BLaER1 treated with 17β-estradiol and CSF1 and Interleukin-3, amounts not matched to agents 10 nM and 100 nM (cell line): ENCODE results near the gene PCDHGA8.

Source experiments
- H3K27ac ChIP-seq, 11 experiments: shearing (Covaris generic); formaldehyde crosslinking; 2 replicates each; pipeline ENCODE4 v1.8.1; 2022
- H3K27me3 ChIP-seq, 11 experiments: shearing (Covaris generic); formaldehyde crosslinking; 2 replicates each; pipeline ENCODE4 v1.8.1; 2022
- H3K36me3 ChIP-seq, 11 experiments: shearing (Covaris generic); formaldehyde crosslinking; 2 replicates each; pipeline ENCODE4 v1.8.1; 2022
- H3K4me1 ChIP-seq, 10 experiments: shearing (Covaris generic); formaldehyde crosslinking; 2 replicates each; pipeline ENCODE4 v1.8.1; 2022
- H3K4me2 ChIP-seq, 11 experiments: shearing (Covaris generic); formaldehyde crosslinking; 2 replicates each; pipeline ENCODE4 v1.8.1; 2022
- H3K4me3 ChIP-seq, 10 experiments: shearing (Covaris generic); formaldehyde crosslinking; 2 replicates each; pipeline ENCODE4 v1.8.1; 2022
- H3K9ac ChIP-seq, 11 experiments: shearing (Covaris generic); formaldehyde crosslinking; 2 replicates each; pipeline ENCODE4 v1.8.1; 2022
- H3K9me3 ChIP-seq, 11 experiments: shearing (Covaris generic); formaldehyde crosslinking; replicated peaks in 1 of 11; 2 replicates each; pipeline ENCODE4 v1.8.1; 2022
- H4K20me1 ChIP-seq, 11 experiments: shearing (Covaris generic); formaldehyde crosslinking; 2 replicates each; pipeline ENCODE4 v1.8.1; 2022
- Cebpa-rat ChIP-seq, 11 experiments: shearing (Covaris generic); IDR thresholded peaks; 2 replicates each; pipeline ENCODE4 v1.8.1; 2022

The PCDHGA8 gene

DNA sequence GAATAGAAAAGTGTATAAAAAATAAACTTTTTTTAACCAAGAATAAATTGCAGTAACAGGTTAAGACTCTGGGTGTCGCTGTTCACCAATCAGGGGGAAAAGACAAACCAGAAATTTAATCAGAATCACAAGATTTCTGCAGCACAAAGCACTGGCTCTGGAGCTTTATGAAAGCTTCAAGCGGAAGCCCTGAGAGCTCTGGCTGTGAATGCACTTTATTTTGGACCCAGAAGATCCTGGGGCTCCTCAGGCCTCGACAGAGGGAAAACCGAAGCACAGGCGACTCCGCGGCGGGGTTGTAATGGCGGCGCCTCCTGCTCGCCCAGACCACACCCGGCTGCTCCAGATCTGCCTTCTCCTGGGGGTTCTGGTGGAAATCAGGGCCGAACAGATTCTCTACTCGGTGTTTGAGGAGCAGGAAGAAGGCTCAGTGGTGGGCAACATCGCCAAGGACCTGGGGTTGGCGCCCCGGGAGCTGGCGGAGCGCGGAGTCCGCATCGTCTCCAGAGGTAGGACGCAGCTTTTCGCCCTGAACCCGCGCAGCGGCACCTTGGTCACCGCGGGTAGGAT, 37.4 kb upstream of the PCDHGA8 start, which contains the start of gene PCDHGA4:
Gene PCDHGA4, plus strand, starts transcription at position 122 of the 570 bp plus-strand sequence. Its CDS starts 87 bp downstream, at position 209.
- Histone ChIP-seq H3K36me3 (peaks cover 0 to 5% (median 0%) of the 10 kb centered on the region in 11 experiments; a peak in 1 of 22 replicates), H3K9me3 (peaks cover 69 to 93% (median 81%) of the 10 kb centered on the region in 11 experiments), H3K9ac (no peak within 1 kb of the TSS), H4K20me1 (no peaks in the 10 kb centered on the region), H3K4me3 (no peak within 1 kb of the TSS), H3K27me3 (no peaks in the 10 kb centered on the region), H3K27ac (no peak within 1 kb of the TSS), H3K4me1 (no peaks in the 10 kb centered on the region), H3K4me2 (no peak within 1 kb of the TSS)
- TF ChIP-seq Cebpa-rat (IDR thresholded peaks at IDR 0.05): no peak

DNA sequence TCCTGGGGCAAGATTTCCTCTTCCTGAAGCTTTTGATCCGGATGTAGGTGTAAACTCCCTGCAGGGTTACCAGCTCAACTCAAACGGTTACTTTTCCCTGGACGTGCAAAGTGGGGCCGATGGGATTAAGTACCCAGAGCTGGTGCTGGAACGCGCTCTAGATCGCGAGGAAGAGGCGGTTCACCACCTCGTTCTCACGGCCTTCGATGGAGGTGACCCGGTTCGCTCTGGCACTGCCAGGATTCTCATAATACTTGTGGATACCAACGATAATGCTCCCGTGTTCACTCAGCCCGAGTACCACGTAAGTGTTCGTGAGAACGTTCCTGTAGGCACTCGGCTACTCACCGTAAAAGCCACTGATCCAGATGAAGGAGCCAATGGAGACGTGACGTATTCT, 36.8 kb upstream of the PCDHGA8 start:
- no peak for TF ChIP-seq Cebpa-rat (IDR thresholded peaks at IDR 0.05)
- Histone ChIP-seq H3K4me1 (no peaks in the 10 kb centered on the region), H4K20me1 (no peaks in the 10 kb centered on the region), H3K4me2 (no peak overlapping the region), H3K27ac (no peak overlapping the region), H3K4me3 (no peak overlapping the region), H3K36me3 (peaks cover 0 to 5% (median 0%) of the 10 kb centered on the region in 11 experiments; a peak in 1 of 22 replicates), H3K27me3 (no peaks in the 10 kb centered on the region), H3K9me3 (peaks cover 69 to 93% (median 81%) of the 10 kb centered on the region in 11 experiments), H3K9ac (no peak overlapping the region)

DNA sequence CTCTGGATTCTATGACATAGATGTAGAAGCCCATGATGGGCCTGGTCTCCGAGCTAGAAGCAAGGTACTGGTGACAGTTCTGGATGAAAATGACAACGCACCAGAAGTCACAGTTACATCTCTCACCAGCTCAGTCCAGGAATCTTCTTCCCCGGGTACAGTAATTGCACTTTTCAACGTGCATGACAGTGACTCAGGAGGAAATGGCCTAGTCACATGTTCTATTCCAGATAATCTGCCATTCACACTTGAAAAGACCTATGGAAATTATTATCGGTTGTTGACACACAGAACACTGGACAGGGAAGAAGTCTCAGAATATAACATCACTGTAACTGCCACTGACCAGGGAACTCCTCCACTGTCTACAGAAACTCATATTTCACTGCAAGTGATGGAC, 36.3 kb upstream of the PCDHGA8 start:
- TF ChIP-seq Cebpa-rat (IDR thresholded peaks at IDR 0.05): no peak
- Histone ChIP-seq H3K4me2 (no peak overlapping the region), H3K27ac (no peak overlapping the region), H3K9ac (no peak overlapping the region), H3K36me3 (peaks cover 0 to 5% (median 0%) of the 10 kb centered on the region in 11 experiments; a peak in 1 of 22 replicates), H3K27me3 (no peaks in the 10 kb centered on the region), H4K20me1 (no peaks in the 10 kb centered on the region), H3K4me3 (no peak overlapping the region), H3K9me3 (peaks cover 69 to 93% (median 81%) of the 10 kb centered on the region in 11 experiments), H3K4me1 (no peaks in the 10 kb centered on the region)

DNA sequence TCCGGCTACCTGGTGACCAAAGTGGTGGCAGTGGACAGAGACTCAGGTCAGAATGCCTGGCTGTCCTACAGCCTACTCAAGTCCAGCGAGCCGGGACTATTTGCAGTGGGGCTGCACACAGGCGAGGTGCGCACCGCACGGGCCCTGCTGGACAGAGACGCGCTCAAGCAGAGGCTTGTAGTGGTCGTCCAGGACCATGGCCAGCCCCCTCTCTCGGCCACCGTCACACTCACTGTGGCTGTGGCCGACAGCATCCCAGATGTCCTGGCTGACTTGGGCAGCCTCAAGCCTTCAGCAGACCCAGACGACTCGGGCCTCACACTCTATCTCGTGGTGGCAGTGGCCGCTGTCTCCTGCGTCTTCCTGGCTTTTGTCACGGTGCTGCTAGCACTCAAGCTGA, 35.5 kb upstream of the PCDHGA8 start:
- no peak overlapping the region for H3K27ac ChIP-seq
- no peaks in the 10 kb centered on the region for H4K20me1 ChIP-seq
- H3K4me2 ChIP-seq: no peak overlapping the region
- no peaks in the 10 kb centered on the region for H3K27me3 ChIP-seq
- H3K4me1 ChIP-seq: no peaks in the 10 kb centered on the region
- peaks cover 0 to 5% (median 0%) of the 10 kb centered on the region in 11 experiments; a peak in 1 of 22 replicates for H3K36me3 ChIP-seq
- H3K9ac ChIP-seq: no peak overlapping the region
- peaks cover 69 to 93% (median 81%) of the 10 kb centered on the region in 11 experiments for H3K9me3 ChIP-seq
- no peak overlapping the region for H3K4me3 ChIP-seq
- TF ChIP-seq Cebpa-rat (IDR thresholded peaks at IDR 0.05): no peak

DNA sequence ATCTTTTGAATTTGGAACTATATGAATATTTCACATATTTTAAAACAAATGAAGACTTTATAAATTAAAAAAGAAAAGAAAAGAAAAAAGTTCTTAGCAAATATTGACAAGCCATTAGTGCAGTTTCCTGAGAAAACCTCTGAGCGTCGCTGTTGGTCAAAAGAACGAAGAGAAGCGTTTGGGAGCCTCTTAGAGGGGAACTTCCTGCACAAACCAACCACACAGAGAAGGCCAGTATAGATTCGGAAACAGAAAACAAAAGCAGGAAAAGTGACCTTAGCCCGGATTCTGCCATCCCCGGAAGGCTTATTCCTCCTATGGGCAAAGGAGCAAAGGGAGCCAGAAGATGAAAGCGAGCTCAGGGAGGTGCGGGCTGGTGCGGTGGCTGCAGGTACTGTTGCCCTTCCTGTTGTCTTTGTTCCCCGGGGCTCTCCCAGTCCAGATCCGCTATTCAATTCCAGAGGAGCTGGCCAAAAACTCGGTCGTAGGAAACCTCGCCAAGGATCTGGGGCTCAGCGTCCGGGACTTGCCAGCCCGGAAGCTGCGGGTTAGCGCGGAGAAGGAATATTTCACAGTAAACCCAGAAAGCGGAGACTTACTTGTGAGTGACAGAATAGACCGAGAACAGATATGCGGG, 32.5 kb upstream of the PCDHGA8 start, which contains the start of gene PCDHGB2:
Gene PCDHGB2, plus strand, starts transcription at position 205 of the 637 bp plus-strand sequence. Its CDS starts 142 bp downstream, at position 347.
- H3K27ac ChIP-seq: peak within 1 kb of the TSS in 1 of 11 experiments; percentile 15; a peak in 1 of 22 replicates
- no peak within 1 kb of the TSS for H3K4me2 ChIP-seq
- H3K36me3 ChIP-seq: peaks cover 0 to 8% (median 0%) of the 10 kb centered on the region in 11 experiments; a peak in 2 of 22 replicates
- H3K9me3 ChIP-seq: peaks cover 74 to 97% (median 89%) of the 10 kb centered on the region in 11 experiments
- no peak for TF ChIP-seq Cebpa-rat (IDR thresholded peaks at IDR 0.05)
- H3K4me3 ChIP-seq: peak within 1 kb of the TSS in 8 of 10 experiments; percentile 9 to 44 (median 28); a peak in 7 of 20 replicates
- H4K20me1 ChIP-seq: no peaks in the 10 kb centered on the region
- no peaks in the 10 kb centered on the region; a peak in 1 of 20 replicates for H3K4me1 ChIP-seq
- H3K9ac ChIP-seq: no peak within 1 kb of the TSS
- no peaks in the 10 kb centered on the region for H3K27me3 ChIP-seq

DNA sequence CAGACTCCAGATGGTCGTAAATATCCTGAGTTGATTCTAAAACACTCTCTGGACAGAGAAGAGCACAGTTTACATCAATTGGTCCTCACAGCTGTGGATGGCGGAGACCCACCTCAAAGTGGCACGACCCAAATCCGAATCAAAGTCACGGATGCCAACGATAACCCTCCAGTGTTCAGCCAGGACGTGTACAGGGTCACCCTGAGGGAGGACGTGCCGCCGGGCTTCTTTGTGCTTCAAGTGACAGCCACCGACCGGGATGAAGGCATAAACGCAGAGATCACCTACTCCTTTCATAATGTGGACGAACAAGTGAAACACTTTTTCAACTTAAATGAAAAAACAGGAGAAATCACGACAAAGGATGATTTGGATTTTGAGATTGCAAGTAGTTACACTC, 31.7 kb upstream of the PCDHGA8 start:
- TF ChIP-seq Cebpa-rat (IDR thresholded peaks at IDR 0.05): no peak
- H3K4me3 ChIP-seq: no peak overlapping the region
- H3K4me2 ChIP-seq: no peak overlapping the region
- H3K9me3 ChIP-seq: peaks cover 74 to 97% (median 89%) of the 10 kb centered on the region in 11 experiments
- no peak overlapping the region for H3K27ac ChIP-seq
- peaks cover 0 to 4% (median 0%) of the 10 kb centered on the region in 11 experiments; a peak in 2 of 22 replicates for H3K36me3 ChIP-seq
- H3K9ac ChIP-seq: no peak overlapping the region
- H3K4me1 ChIP-seq: no peaks in the 10 kb centered on the region; a peak in 1 of 20 replicates
- H3K27me3 ChIP-seq: no peaks in the 10 kb centered on the region
- no peaks in the 10 kb centered on the region for H4K20me1 ChIP-seq

DNA sequence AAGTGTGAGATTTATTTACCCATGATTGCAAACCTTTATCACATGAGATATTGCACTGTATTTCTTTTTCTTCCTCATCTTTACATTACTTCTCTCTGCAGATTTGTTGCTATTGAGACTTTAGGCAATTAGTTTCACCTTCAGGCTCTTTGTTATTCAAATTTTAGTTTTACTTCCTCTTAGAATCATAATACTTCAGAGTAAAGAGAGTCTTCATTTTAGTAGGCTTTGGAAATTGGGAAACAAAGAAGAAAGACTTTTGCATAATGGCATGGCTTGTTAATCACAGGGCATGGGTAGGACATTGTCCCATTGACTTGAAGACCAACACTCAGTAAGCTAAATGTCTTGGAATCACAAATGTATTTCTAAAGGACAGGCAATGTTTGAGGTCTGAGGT, 29.7 kb upstream of the PCDHGA8 start:
- H3K9me3 ChIP-seq: peaks cover 75 to 97% (median 85%) of the 10 kb centered on the region in 11 experiments
- H3K27me3 ChIP-seq: no peaks in the 10 kb centered on the region
- H3K4me2 ChIP-seq: no peak overlapping the region
- H3K9ac ChIP-seq: no peak overlapping the region
- peaks cover 0 to 6% (median 0%) of the 10 kb centered on the region in 11 experiments; a peak in 3 of 22 replicates for H3K36me3 ChIP-seq
- no peaks in the 10 kb centered on the region; a peak in 1 of 20 replicates for H3K4me1 ChIP-seq
- no peak overlapping the region for H3K4me3 ChIP-seq
- no peak for TF ChIP-seq Cebpa-rat (IDR thresholded peaks at IDR 0.05)
- H4K20me1 ChIP-seq: no peaks in the 10 kb centered on the region
- no peak overlapping the region for H3K27ac ChIP-seq

DNA sequence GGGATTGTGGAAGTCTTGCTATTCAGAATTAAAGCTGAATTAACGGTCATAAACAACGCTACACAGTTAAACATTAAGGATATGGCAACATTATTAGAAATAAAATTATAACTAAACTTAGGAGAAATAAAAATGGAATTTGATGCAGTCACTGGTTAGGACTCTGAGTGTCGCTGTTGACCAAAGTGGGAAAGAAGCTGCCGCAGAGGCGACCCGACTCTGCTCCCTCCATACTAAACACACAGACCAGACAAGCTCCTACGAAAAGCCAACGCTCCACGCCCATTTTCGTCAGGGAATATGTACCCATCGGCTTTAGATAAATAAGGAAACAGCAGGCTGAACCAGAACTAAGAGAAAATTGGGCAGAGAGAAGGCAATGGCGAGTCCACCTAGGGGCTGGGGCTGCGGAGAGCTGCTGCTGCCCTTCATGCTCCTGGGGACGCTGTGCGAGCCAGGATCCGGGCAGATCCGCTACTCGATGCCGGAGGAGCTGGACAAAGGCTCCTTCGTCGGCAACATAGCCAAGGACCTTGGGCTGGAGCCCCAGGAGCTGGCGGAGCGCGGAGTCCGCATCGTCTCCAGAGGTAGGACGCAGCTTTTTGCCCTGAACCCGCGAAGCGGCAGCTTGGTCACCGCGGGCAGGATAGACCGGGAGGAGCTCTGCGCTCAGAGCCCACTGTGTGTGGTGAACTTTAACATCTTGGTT, 28.3 kb upstream of the PCDHGA8 start, which contains the start of gene PCDHGA5:
Gene PCDHGA5, plus strand, starts transcription at position 211 of the 709 bp plus-strand sequence. Its CDS starts 169 bp downstream, at position 380.
- no peak within 1 kb of the TSS for H3K4me3 ChIP-seq
- peaks cover 0 to 6% (median 0%) of the 10 kb centered on the region in 11 experiments; a peak in 3 of 22 replicates for H3K36me3 ChIP-seq
- H3K27ac ChIP-seq: no peak within 1 kb of the TSS
- no peak for TF ChIP-seq Cebpa-rat (IDR thresholded peaks at IDR 0.05)
- H3K4me1 ChIP-seq: no peaks in the 10 kb centered on the region; a peak in 1 of 20 replicates
- H3K4me2 ChIP-seq: no peak within 1 kb of the TSS
- H3K9ac ChIP-seq: no peak within 1 kb of the TSS
- peaks cover 75 to 85% (median 79%) of the 10 kb centered on the region in 11 experiments for H3K9me3 ChIP-seq
- H4K20me1 ChIP-seq: no peaks in the 10 kb centered on the region
- no peaks in the 10 kb centered on the region for H3K27me3 ChIP-seq
